Ascending aorta (tissue), 2 donors: ENCODE data around the gene NPDC1. TPM values are rescaled to one million over a fixed set of nuclear protein-coding genes. Genes with fewer than 3 reads are reported as not detected.

Experiments used
- DNase-seq, 2 donors: peaks; one replicate each; pipeline ENCODE4 v3.0.0-alpha.2; 2019; ENCODE audit warnings: low spot score in 2 of 2
- H3K27ac ChIP-seq, 2 donors: fragments of 200-600 bp; sonication (generic); one replicate each; pipeline ENCODE4 v1.5.1; 2016 to 2017; ENCODE audit warnings: mild to moderate bottlenecking in 1 of 2
- H3K27me3 ChIP-seq: fragments of 200-600 bp; sonication (generic); one replicate; pipeline ENCODE4 v1.5.1; 2017
- H3K36me3 ChIP-seq, 2 donors: fragments of 200-600 bp; sonication (generic); one replicate each; pipeline ENCODE4 v1.5.1; 2016
- H3K4me1 ChIP-seq, 2 donors: fragments of 200-600 bp; sonication (generic); one replicate each; pipeline ENCODE4 v1.5.1; 2016 to 2017; ENCODE audit warnings: mild to moderate bottlenecking in 1 of 2
- H3K4me3 ChIP-seq, 2 donors: fragments of 200-600 bp; sonication (generic); one replicate each; pipeline ENCODE4 v1.5.1; 2016 to 2017; ENCODE audit warnings: mild to moderate bottlenecking in 1 of 2
- H3K9me3 ChIP-seq, 2 donors: fragments of 200-600 bp; sonication (generic); one replicate each; pipeline ENCODE4 v1.5.1; 2016
- CTCF ChIP-seq, 3 experiments: fragments of 200-600 bp in 2 of 3; fragments of 450-650 bp in 1 of 3; sonication (generic) in 2 of 3; IDR thresholded peaks; one replicate each; pipeline ENCODE4 v1.5.1; 2016 to 2019; ENCODE audit warnings: antibody characterized with exemption in 3 of 3, mild to moderate bottlenecking in 1 of 3, moderate library complexity in 1 of 3
- intact Hi-C: fragments of 100-400 bp; cut with DNase I; formaldehyde crosslinking; loops from one replicate; pipeline ENCODE4 v1.15.1; 2023
- total RNA-seq: library from RNA; depleted of rRNA; stranded (reverse); fragments of >200 nt; gene quantifications from one replicate; pipeline ENCODE4 v1.1.0, GENCODE V29; 2016

Gene NPDC1
- total RNA-seq, 1 donor from 2014 or later = 579 TPM

GRCh38 chr9:137057545-137057944 is 11.6 kb upstream of the NPDC1 start:
- no peak overlapping the region for H3K27ac ChIP-seq
- H3K4me3 ChIP-seq = no peak overlapping the region
- TF ChIP-seq CTCF (IDR thresholded peaks at IDR 0.05) = no peak
- H3K9me3 ChIP-seq = no peaks in the 10 kb centered on the region
- DNase-seq = no peak
- intact Hi-C loops = no loop called here
- H3K27me3 ChIP-seq = peaks cover 13% of the 10 kb centered on the region
- H3K36me3 ChIP-seq = no peaks in the 10 kb centered on the region
- H3K4me1 ChIP-seq = peaks cover 5 to 16% of the 10 kb centered on the region in 2 donors

- Histone ChIP-seq H3K4me3 (no peak overlapping the region), H3K36me3 (no peaks in the 10 kb centered on the region), H3K9me3 (no peaks in the 10 kb centered on the region), H3K27me3 (peaks cover 15% of the 10 kb centered on the region), H3K4me1 (peaks cover 5 to 16% of the 10 kb centered on the region in 2 donors), H3K27ac (no peak overlapping the region)
- no peak for DNase-seq
- TF ChIP-seq CTCF (IDR thresholded peaks at IDR 0.05) = no peak
- intact Hi-C loops = no loop called here
Observed at GRCh38 chr9:137056739-137057415, 10.9 kb upstream of the NPDC1 start.

GRCh38 chr9:137055385-137056364 is 9.7 kb upstream of the NPDC1 start:
- intact Hi-C loops = no loop called here
- peak in 1 of 2 donors; percentile 79 for DNase-seq
- Histone ChIP-seq H3K4me1 (peaks cover 5 to 16% of the 10 kb centered on the region in 2 donors), H3K27me3 (peaks cover 15% of the 10 kb centered on the region), H3K27ac (no peak overlapping the region), H3K4me3 (no peak overlapping the region), H3K36me3 (no peaks in the 10 kb centered on the region), H3K9me3 (no peaks in the 10 kb centered on the region)
- no peak for TF ChIP-seq CTCF (IDR thresholded peaks at IDR 0.05)

- TF ChIP-seq CTCF (IDR thresholded peaks at IDR 0.05) = no peak
- H3K27ac ChIP-seq = no peak overlapping the region
- no peaks in the 10 kb centered on the region for H3K36me3 ChIP-seq
- H3K4me3 ChIP-seq = no peak overlapping the region
- no peak for DNase-seq
- intact Hi-C loops = no loop called here
- no peaks in the 10 kb centered on the region for H3K9me3 ChIP-seq
- peaks cover 15% of the 10 kb centered on the region for H3K27me3 ChIP-seq
- H3K4me1 ChIP-seq = peaks cover 5 to 16% of the 10 kb centered on the region in 2 donors
Observed at GRCh38 chr9:137054932-137055384, 9.0 kb upstream of the NPDC1 start.

- H3K36me3 ChIP-seq = no peaks in the 10 kb centered on the region
- intact Hi-C loops = no loop called here
- H3K27ac ChIP-seq = no peak within 1 kb of the TSS
- peaks cover 20% of the 10 kb centered on the region for H3K27me3 ChIP-seq
- peaks cover 5 to 16% of the 10 kb centered on the region in 2 donors for H3K4me1 ChIP-seq
- no peak for TF ChIP-seq CTCF (IDR thresholded peaks at IDR 0.05)
- no peak for DNase-seq
- no peaks in the 10 kb centered on the region for H3K9me3 ChIP-seq
- peak within 1 kb of the TSS in 1 of 2 donors; percentile 36 for H3K4me3 ChIP-seq
Observed at GRCh38 chr9:137053944-137054931, 8.3 kb upstream of the NPDC1 start, which contains the start of gene ENTPD2. Gene ENTPD2, minus strand, starts transcription at chr9:137054061. Its CDS starts 64 bp downstream, at chr9:137053997.
